NCI-H2029 treated with DMSO at 0.1 percent for 48 hours (cell line): Measurements from ENCODE around the gene CCT5.
"Not testable (repeated sequence)": the region's sequence is repeated elsewhere in the genome, so short reads cannot be mapped to it uniquely, and the experiment has no call there.

Experiments used
- DNase-seq: peaks from one replicate; lab custom pipeline; 2025; lab: John Stamatoyannopoulos, UW

CCT5 gene

DNA sequence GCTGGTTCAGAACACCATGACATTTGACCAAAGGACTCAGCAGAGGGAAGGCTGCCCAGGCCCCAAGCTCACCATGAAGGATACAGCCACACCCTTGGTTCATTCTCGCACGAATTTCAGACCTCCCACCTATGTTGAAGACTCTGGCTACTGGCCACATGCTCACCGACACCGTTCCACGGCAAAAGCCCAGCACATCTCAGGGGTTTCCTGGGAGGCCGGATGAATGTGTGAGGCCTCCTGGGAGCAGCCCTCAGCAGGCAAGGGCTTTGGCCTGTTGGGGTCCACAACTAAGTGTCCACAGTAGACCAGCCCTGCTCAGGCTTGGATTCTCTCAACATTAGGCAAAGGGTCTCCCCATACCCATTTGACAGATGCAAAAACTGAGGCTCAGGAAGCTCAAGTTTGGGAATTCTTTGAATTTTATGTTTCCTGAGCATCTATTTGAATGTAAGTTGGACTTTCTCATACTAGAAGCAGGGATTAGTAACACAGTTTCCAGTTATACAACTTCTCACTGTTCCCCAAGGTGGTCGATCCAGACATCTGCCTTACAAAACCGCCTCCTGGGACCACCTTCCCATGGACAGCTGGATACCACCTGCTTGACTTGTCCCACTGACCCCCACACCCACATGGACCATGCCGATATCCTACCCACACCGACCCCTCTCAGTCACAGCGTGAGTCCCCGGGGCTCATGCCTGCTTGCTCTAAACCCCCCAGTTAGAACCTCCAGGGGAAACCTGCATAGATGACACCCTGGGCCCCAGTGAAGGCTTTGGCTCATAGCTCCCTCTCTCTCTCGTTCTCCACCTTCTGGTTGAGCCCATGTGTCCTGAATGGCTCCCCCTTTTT is 27.9 kb downstream of the CCT5 start:
- no peak for DNase-seq

DNA sequence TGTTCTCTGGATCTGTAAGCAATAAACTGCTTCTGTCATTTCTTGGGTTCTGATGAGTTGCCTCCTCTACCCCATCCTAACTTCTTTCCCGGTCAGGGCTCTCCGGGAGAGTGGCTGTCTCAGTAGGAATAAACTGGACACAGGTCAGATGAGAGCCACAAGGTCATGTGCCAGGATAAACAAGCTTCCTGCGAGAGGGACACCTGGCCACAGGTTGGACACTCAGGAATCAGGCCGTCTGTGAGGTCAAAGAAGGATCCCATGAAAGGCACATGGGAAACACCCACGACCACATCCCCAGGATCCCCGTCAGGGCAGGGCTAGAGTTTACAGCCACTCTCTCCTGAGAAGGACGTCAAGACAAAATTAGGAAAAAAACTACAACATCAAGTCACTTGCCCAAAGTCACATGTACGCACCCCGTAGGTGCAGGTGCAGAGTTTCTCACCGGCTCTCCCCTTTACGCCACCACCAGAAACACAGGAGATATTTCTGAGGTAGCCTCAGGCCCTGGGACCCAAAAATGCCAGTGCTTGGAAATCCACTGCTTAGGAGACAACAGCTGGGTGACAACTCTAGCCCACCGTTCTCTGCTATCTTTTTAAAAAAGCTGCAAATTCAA is 28.7 kb downstream of the CCT5 start:
- DNase-seq = no peak

DNA sequence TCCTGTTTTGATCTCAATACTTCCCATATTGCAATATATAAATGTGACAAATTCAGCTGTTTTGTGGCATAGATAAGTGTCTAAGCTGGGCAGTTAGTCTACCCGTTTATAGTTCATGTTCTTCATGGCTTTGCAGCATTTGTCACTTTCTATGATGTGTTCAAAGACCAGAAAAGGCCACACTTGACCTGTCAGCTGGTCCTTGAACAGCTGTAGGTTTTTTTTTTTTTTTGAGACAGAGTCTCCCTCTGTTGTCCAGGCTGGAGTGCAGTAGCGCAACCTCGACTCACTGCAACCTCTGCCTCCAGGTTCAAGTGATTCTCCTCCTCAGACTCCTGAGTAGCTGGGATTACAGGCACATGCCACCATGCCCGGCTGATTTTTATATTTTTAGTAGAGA is 29.2 kb downstream of the CCT5 start:
- DNase-seq = no peak

DNA sequence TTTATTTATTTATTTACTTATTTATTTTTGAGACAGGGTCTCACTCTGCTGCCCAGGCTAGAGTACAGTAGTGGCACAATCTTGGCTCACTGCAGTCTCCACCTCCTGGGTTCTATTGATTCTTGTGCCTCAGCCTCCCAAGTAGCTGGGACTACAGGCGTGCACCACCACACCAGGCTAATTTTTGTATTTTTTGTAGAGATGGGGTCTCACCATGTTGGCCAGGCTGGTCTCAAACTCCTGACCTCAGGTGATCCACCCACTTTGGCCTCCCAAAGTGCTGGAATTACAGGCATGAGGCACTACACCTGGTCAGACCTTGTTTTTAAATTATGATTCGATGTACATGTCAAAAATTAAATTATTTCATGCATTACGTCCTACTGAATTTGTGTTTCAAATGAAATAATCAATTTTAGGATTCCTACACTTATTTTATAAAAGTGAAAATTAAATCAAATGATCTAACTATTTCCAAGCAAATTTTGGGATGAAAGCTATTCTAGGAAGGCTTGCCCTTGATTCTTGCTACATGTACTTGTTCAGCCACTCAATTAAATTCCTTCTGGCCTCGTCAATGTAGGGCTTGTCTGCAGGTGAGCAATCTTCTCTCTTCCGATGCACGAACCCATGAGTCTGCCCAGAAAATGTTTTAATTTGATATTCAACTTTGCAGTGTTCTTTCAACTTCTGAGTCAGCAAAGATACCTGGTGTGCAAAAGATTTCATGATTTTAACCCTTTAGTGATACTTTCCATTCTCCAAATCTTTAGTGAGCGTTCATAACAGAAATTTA is 30.0 kb downstream of the CCT5 start:
- DNase-seq = no peak

DNA sequence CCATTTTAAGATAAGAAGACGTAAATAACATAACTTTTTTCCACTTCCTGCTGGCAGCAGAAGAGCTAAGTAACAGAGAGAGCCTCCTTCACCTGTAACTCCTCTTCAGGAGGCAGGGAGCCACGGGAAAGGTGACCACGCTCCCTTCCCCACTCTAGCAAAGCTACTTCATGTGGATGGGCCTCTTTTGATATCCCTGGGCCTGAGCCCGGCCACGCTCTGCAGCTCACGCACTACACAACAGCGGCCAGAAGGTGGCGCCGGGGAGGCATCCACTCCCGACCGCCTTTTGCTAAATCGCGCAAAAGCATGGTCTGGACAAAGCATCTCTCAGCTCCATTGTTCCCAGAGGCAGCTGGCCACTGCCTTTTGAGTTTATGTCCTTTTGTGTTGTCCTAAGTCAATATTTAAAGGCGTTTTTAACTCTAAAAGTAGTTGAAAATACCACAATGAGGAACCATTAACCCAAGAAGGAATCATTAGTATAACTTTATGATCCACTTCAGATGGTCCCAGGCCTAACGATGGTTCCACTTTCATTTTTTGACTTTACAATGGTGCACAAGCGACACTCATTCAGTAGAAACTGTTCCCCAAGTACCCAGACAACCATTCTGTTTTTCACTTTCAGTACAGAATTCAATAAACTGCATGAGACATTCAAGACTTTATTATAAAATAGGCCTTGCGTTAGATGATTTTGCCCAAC is 34.0 kb downstream of the CCT5 start:
- peak; percentile 74 for DNase-seq

DNA sequence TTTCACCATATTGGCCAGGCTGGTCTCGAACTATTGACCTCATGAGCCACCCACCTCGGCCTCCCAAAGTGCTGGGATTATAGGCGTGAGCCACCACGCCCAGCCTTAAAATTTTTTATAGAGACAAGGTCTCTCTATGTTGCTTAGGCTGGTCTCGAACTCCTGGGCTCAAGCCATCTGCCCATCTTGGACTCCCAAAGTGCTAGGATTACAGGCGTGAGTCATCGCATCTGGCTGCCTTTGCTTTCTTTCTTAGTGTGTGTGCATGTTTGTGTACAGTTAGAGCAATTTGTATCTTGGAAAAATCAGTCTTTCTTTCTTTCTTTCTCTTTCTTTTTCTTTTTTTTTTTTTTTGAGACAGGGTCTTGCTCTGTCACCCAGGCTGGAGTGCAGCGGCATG is 35.3 kb downstream of the CCT5 start:
- DNase-seq = not testable (repeated sequence)

DNA sequence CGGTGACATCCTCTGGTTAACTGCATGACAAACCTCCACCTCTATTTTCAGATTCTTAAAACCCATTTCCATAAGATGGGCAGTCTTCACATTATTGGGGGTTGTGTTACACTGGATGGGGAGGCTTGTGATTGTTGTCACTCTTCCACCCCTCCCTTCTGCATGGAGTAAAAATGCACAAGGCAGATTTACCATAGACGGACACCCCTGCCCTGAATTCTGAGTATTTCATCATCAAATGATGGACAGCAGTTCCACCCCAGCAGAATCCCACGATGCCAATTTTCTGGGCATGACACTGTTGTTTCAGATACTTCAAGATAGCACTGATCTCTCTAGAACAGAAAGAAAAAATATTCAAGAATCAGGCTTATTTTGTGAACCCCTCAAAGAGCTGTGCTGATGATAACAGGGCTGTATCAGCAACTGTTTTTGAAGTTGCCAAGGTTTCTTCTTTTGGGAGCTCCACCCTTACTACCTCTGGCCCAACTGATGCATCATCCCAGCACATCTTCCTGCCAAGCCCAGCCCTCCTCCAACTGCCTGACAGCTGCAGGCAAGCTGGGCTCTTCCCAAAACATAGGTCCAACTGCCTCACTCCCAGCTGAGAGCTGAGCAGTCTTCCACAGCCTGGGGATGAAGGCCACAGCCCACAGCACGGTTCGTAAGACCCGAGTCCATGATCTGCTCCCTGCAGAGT is 36.2 kb downstream of the CCT5 start:
- DNase-seq = no peak

DNA sequence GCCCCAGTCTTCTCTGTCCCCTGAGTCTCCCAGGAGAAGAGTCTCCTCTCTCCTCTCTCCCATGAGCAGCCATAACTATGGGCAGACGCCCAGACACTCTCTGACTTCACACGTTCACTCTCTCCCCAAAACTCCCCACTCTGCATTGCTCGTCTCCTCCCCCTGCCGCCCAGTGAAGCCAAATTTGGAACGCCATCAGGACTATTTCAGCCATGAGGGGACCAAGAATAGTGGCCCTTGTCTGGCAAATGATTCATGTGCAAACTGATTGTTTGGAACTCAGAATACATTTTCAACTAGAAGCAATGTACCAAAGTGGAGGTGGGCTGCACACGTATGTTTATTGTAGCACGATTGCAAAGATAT is 36.8 kb downstream of the CCT5 start:
- DNase-seq = no peak

DNA sequence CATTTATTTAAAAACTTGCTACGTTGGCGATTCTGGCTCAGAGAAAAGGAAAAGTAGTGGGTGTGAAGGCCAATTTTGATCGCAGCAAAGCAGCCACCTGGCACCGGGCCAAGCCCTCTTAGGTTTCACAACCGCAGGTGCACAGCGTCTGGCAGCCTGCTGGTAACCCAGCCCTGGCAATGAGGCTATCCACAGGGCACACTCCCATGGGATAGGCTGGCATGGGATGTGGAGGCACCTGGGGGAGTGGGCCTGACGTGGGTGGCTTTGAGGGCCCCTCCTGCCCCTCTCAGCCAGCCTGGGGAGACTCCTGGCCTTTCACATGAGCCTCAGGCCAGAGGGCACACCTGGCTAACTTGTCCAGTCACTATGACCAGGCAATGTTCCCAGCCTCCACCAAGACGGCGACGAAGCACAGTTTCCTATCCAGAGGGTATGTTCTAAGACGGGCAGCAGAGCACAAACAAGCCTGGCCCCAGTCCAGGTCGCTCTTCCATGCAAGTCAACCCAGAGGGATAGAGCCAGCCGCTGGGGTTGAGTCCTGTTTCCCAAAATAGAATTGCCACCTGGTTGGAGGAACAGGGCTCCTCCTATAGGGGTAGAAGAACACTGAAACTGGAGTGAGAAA is 38.6 kb downstream of the CCT5 start:
- DNase-seq = peak; percentile 91

DNA sequence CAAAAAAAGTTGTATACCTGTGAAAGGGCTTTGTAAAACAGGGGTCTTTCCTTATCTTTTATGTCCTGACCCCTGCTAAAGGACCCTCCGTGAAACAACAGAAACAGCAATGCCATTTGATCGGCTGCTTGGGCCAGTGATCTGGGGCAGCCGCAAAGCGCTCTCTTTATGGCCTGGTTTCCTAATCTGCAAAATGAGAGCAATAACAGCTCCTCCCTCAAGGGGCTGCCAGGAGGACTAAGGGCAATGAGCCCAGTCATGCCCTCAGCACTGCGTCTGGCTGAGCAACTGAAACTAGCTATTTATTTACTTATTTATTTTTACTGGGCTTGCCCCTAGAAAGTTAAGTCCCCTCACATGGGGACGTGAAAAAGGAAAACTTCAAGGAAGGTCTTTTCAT is 39.3 kb downstream of the CCT5 start:
- DNase-seq = peak; percentile 82

DNA sequence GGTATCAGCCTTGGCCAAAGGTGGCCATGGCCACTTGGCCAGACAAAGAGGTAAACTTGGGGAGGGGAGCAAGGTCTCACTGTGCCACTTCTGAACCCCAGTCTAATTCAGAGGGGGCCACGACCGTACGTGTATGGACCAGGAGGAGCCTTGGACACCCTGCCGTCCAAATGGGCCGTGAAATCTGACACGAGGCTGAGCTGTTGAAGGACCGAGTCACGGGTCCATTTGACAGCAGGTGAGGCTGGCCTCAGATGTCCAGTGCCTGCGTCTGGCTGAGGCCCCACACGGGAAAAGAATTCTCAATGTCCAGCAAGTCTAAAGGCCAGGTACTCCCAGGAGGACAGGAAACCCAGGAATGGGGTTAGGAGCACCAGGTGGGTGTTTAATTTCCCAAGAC is 39.9 kb downstream of the CCT5 start:
- no peak for DNase-seq

DNA sequence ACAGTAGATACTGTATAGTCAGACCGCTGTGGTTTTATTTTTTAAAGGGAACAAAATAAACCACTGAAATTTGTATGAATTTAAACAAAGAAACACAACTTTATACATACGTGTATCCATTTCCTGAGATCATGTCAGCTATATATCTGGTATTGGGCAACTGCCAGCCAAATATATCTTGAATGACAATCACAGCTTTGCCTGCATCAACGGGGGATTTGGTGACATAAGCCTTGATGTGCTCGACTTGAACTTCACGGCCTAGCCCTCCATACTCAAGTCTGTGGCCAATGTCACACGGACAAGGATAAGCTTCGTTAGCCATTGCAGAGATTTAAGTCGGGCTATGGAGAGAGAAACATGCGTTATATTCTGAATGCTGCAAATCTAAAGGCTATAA is 40.4 kb downstream of the CCT5 start:
- DNase-seq = no peak

DNA sequence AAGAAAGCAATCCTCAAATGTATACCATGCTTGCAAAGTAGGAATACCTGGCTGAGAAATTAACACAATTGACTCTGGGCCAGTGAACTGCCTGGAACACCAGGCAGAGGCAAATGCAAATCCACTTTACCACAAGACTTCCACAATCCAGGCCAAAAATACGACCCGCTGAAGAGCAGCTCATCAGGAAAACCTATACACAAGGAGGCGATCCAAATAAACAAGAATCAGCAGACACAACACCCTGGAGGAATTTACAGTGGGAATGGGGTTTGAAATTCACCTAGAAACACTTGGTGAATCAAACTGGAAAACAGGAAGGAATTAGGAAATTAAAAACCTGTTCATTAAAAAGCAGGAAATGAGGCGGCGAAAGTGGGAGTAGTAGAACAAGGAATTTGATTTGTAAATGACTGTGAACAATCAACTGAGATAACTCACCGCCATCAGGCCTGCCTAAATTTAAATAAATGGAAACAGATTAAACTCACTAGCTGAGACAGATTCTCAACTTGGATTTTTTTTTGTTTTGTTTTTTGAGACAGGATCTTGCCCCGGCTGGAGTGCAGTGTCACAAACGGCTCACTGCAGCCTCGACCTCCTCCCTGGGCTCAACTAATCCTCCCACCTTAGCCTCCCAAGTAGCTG is 41.7 kb downstream of the CCT5 start:
- no peak for DNase-seq

DNA sequence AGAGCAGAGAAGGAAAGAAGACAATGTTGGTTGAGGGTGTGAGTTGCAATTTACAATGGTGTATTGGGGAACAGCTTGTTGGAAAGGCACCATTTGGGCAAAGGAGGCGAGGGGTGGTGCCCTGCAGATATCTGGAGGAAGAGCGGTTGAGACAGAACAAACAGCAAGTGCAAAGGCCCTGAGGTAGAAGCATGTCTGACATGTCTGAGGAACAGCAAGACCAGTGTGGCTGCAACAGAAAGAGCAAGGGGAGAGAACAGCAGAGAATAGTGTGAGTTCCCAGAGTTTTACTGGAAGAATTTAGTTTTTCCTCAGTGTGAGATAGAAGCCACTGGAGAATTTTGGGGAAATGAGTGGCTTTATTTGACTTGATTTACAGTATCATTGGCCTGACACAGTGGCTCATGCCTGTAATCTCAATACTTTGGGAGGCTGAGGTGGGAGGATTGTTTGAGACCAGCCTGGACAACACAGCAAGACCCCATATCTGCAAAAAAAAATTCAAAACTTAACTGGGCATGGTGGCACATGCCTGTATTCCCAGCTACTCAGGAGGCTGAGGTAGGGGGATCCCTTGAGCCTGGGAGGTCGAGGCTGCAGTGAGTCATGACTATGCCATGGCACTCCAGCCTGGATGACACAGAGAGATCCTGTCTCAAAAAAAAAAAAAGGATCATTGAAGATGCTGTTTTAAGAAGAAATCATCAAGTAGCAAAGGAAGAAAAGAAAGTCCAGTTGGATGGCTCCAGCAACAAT is 44.0 kb downstream of the CCT5 start:
- DNase-seq = no peak

DNA sequence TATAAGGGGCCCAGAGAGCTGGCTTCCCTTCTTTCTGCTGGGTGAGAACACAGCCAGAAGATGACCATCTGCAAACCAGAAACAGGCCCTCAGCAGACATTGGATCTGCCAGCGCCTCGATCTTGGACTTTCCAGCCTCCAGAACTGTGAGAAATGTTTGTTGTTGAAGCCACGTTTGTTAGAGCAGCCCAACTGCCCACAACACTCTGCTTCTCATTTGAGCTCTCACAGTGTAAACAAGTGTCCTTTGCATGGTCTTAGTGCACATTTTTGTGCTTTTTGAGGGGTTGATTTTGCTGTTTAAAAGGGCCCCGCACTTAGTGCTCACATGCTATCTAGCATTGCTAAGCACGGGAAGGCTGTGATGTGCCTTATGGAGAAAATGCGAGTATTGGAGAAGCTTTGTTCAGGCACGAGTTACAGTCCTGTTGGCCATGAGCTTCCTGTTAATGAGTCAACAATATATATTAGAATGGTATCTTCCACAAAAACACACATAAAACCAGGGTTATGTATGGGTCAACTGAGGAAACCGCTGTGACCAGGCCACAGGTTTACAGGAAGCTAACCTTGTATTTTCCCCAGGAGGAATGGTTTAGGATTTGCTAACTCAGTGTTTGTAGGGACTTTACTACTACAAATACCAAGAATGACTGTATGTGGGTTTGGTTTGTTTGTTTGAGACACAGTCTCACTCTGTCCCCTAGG is 45.7 kb downstream of the CCT5 start:
- DNase-seq = no peak

DNA sequence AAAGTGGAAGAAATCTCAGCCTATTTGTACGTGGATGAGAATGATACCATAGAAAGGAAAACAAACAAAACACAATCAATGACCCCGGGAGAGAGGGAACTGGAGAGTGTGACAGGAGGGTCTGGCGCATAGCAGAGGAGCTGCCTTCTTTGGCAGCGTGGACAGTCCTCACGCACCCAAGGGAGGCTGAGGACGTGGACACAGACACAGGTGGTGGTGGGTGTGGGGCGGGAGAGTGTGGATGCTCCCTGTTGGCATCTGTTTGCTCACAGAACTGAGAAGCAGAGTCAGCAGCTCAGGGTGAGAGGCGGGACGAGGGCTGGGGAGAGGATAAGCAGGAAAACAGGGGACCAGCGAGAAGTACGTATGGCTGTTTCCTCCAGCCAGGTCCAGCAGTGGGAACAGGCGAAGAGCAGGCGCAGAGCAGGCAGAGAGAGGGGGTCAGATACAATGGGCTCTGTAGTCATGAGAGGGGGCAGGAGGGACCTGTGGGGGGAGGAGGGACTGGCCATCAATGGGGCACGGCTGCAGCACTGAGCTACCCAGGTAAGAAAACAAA is 47.6 kb downstream of the CCT5 start:
- DNase-seq = no peak

DNA sequence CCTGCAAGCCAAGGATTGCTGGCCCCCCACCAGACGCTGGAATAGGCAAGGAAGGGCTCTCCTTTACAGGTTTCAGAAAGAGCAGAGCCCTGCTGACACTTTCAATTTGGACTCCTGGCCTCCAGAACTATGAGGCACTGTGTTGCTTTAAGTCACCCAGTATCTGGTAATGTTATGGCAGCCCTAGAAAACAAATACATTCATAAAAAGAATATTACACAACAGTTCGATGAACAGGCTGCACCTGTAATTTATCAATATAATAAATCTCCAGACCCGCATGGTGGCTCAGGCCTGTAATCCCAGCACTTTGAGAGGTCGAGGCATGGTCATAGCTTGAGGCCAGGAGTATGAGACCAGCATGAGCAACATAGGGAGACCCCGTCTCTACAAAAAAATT is 50.2 kb downstream of the CCT5 start:
- no peak for DNase-seq

DNA sequence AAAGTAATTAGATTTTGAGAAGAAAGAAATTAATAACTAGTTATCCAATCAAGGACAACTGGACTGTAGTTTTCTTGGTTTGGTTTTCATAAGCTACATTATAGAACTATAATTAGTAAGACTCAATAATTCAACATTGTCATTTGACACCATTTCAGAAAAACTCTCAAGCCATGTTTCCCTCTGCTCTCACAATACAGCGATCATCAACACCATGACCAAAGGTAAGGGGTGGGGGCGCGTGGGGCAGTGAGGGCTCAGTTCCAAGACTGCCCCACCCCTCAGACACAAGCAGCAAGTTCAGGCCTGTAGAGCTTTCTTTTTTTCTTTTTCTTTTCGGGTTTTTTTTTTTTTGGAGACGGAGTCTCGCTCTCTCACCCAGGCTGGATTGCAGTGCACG is 51.2 kb downstream of the CCT5 start:
- DNase-seq = peak; percentile 57
